H1 (cell line): Measurements from ENCODE around the gene RSKR. TPM values are rescaled to one million over a fixed set of nuclear protein-coding genes. Genes with fewer than 3 reads are reported as not detected.

Source experiments
- CTCF ChIA-PET: fragments of 300-600 bp; sonication (Branson Sonifier 250); formaldehyde crosslinking; loops from one replicate; lab custom pipeline; 2021; ENCODE audit not compliant: partially characterized antibody; lab: Charles Lee
- POLR2A ChIA-PET: fragments of 300-600 bp; sonication (Branson Sonifier 250); formaldehyde crosslinking; loops from one replicate; lab custom pipeline; 2021; ENCODE audit warnings: inconsistent platforms; ENCODE audit not compliant: partially characterized antibody; lab: Charles Lee
- DNase-seq, 2 experiments: peaks; one replicate each; pipeline versions ENCODE4 v3.0.0 to v3.0.0-alpha.2; 2010 to 2022; ENCODE audit warnings: low spot score in 2 of 2, low read depth in 1 of 2, mixed read lengths in 1 of 2
- FAIRE-seq: peaks from 2 replicates; lab custom pipeline; 2011; peaks lifted over from hg19 to GRCh38; lab: Jason Lieb, UNC
- H2AFZ ChIP-seq: 2 replicates; pipeline ENCODE4 v1.8.1; 2012; ENCODE audit warnings: low read length, inconsistent platforms
- H2AK5ac ChIP-seq: 2 replicates; pipeline ENCODE4 v1.6.1; 2013; ENCODE audit warnings: low read depth, low read length
- H2BK120ac ChIP-seq: replicated peaks from 2 replicates; pipeline ENCODE3; 2013; ENCODE audit warnings: low read depth, low read length, inconsistent platforms
- H2BK12ac ChIP-seq: 2 replicates; pipeline ENCODE4 v1.6.1; 2013; ENCODE audit warnings: low read depth, low read length
- H2BK15ac ChIP-seq: 2 replicates; pipeline ENCODE4 v1.6.1; 2013; ENCODE audit warnings: low read length
- H2BK20ac ChIP-seq: 2 replicates; pipeline ENCODE4 v1.6.1; 2013; ENCODE audit warnings: low read length
- H2BK5ac ChIP-seq: 2 replicates; pipeline ENCODE4 v1.6.1; 2013; ENCODE audit warnings: low read depth, low read length
- H3K14ac ChIP-seq: 2 replicates; pipeline ENCODE4 v1.6.1; 2013; ENCODE audit warnings: inconsistent platforms; ENCODE audit not compliant: insufficient read length
- H3K18ac ChIP-seq: 2 replicates; pipeline ENCODE4 v1.6.1; 2013; ENCODE audit warnings: low read length; ENCODE audit errors: extremely low read depth
- H3K23ac ChIP-seq: 2 replicates; pipeline ENCODE4 v1.6.1; 2013; ENCODE audit warnings: inconsistent platforms; ENCODE audit not compliant: insufficient read length
- H3K23me2 ChIP-seq: 2 replicates; pipeline ENCODE4 v1.6.1; 2013; ENCODE audit warnings: low read depth, low read length
- H3K27ac ChIP-seq: 2 replicates; pipeline ENCODE4 v1.6.1; 2011; ENCODE audit warnings: low read depth, low read length, inconsistent platforms
- H3K27me3 ChIP-seq, 4 experiments: replicated peaks in 1 of 4; 1 replicate in 1 of 4; 2 replicates in 3 of 4; pipeline versions ENCODE4 v1.6.1 to v1.8.1; 2011 to 2013; ENCODE audit warnings: low read length in 3 of 4, mild to moderate bottlenecking in 3 of 4, inconsistent platforms in 2 of 4, mixed read lengths in 2 of 4, moderate library complexity in 1 of 4; ENCODE audit not compliant: control insufficient read depth in 3 of 4, insufficient read depth in 3 of 4; ENCODE audit errors: extremely low read depth in 1 of 4
- H3K36me3 ChIP-seq, 4 experiments: 2 replicates each; pipeline versions ENCODE4 v1.6.1 to v1.8.1; 2011 to 2013; ENCODE audit warnings: mild to moderate bottlenecking in 4 of 4, low read length in 3 of 4, moderate library complexity in 2 of 4, control low read depth in 1 of 4, inconsistent platforms in 1 of 4; ENCODE audit not compliant: insufficient read depth in 4 of 4, control insufficient read depth in 2 of 4
- H3K4ac ChIP-seq: replicated peaks from 2 replicates; pipeline ENCODE3; 2013; ENCODE audit warnings: low read length, low read depth, mixed read lengths, inconsistent platforms; ENCODE audit not compliant: insufficient read length
- H3K4me1 ChIP-seq, 4 experiments: replicated peaks in 1 of 4; 1 replicate in 1 of 4; 2 replicates in 3 of 4; pipeline versions ENCODE4 v1.6.1 to v1.8.1; 2011 to 2013; ENCODE audit warnings: low read length in 3 of 4, inconsistent platforms in 2 of 4, mixed read lengths in 1 of 4; ENCODE audit not compliant: insufficient read depth in 4 of 4, control insufficient read depth in 3 of 4
- H3K4me2 ChIP-seq, 2 experiments: 2 replicates each; pipeline versions ENCODE4 v1.6.1 to v1.8.1; 2011 to 2013; ENCODE audit warnings: low read depth in 2 of 2, low read length in 2 of 2, control low read depth in 1 of 2, inconsistent platforms in 1 of 2, mild to moderate bottlenecking in 1 of 2; ENCODE audit not compliant: insufficient read depth in 1 of 2
- H3K4me3 ChIP-seq, 4 experiments: fragments of 200-600, 300-600 bp in 1 of 4; sonication (generic), shearing (Covaris generic), sonication (Bioruptor Twin) in 1 of 4; 2 replicates each; pipeline versions ENCODE4 v1.5.1 to v1.8.1; 2011 to 2016; ENCODE audit warnings: low read length in 4 of 4, low read depth in 3 of 4, control low read depth in 2 of 4, inconsistent platforms in 2 of 4, mild to moderate bottlenecking in 2 of 4, mixed read lengths in 1 of 4, moderate library complexity in 1 of 4; ENCODE audit not compliant: insufficient read depth in 2 of 4; ENCODE audit errors: extremely low read depth in 1 of 4
- H3K56ac ChIP-seq: replicated peaks from 2 replicates; pipeline ENCODE3; 2013; ENCODE audit warnings: low read depth, mild to moderate bottlenecking, mixed read lengths, low read length, inconsistent platforms; ENCODE audit not compliant: insufficient read length
- H3K79me1 ChIP-seq: 2 replicates; pipeline ENCODE4 v1.6.1; 2013; ENCODE audit warnings: low read depth, low read length, control low read depth
- H3K79me2 ChIP-seq, 2 experiments: 2 replicates each; pipeline versions ENCODE4 v1.6.1 to v1.8.1; 2012 to 2013; ENCODE audit warnings: low read length in 2 of 2, mild to moderate bottlenecking in 2 of 2, inconsistent platforms in 1 of 2; ENCODE audit not compliant: insufficient read depth in 2 of 2, control insufficient read depth in 1 of 2
- H3K9ac ChIP-seq, 4 experiments: replicated peaks in 1 of 4; 1 replicate in 1 of 4; 2 replicates in 3 of 4; pipeline versions ENCODE4 v1.6.1 to v1.8.1; 2011 to 2013; ENCODE audit warnings: low read depth in 3 of 4, low read length in 3 of 4, control low read depth in 2 of 4, mild to moderate bottlenecking in 2 of 4, moderate library complexity in 2 of 4, inconsistent platforms in 1 of 4; ENCODE audit errors: extremely low read depth in 1 of 4
- H3K9me3 ChIP-seq, 2 experiments: 2 replicates each; pipeline versions ENCODE4 v1.6.1 to v1.8.1; 2012 to 2013; ENCODE audit warnings: mild to moderate bottlenecking in 2 of 2, moderate library complexity in 2 of 2, control low read depth in 1 of 2, inconsistent platforms in 1 of 2, low read depth in 1 of 2, low read length in 1 of 2, mixed read lengths in 1 of 2; ENCODE audit not compliant: insufficient read depth in 2 of 2
- H4K20me1 ChIP-seq, 2 experiments: replicated peaks in 1 of 2; 2 replicates each; pipeline versions ENCODE3 to v1.8.1; 2011 to 2013; ENCODE audit warnings: inconsistent platforms in 2 of 2, low read length in 2 of 2, mild to moderate bottlenecking in 1 of 2; ENCODE audit not compliant: insufficient read depth in 2 of 2, control insufficient read depth in 1 of 2
- H4K5ac ChIP-seq: 2 replicates; pipeline ENCODE4 v1.6.1; 2013; ENCODE audit warnings: low read length, low read depth, mixed read lengths, inconsistent platforms; ENCODE audit not compliant: insufficient read length
- H4K8ac ChIP-seq: 2 replicates; pipeline ENCODE4 v1.8.0; 2013; ENCODE audit warnings: mild to moderate bottlenecking, moderate library complexity, low read length, inconsistent platforms; ENCODE audit not compliant: insufficient read depth; ENCODE audit errors: extremely low read depth
- H4K91ac ChIP-seq: replicated peaks from 2 replicates; pipeline ENCODE3; 2013; ENCODE audit warnings: low read length, mixed read lengths, inconsistent platforms; ENCODE audit not compliant: insufficient read length
- EGR1 ChIP-seq: IDR thresholded peaks from 2 replicates; pipeline ENCODE4 v1.6.1; 2011; ENCODE audit warnings: low read depth, low read length, borderline replicate concordance
- FOSL1 ChIP-seq: IDR thresholded peaks from 2 replicates; pipeline ENCODE4 v1.6.1; 2011; ENCODE audit warnings: mild to moderate bottlenecking, low read depth, low read length, moderate library complexity; ENCODE audit not compliant: insufficient read depth
- SIX5 ChIP-seq: IDR thresholded peaks from 2 replicates; pipeline ENCODE4 v1.6.1; 2011; ENCODE audit warnings: mild to moderate bottlenecking, low read depth, low read length
- TEAD4 ChIP-seq: IDR thresholded peaks from 2 replicates; pipeline ENCODE4 v1.6.1; 2012; ENCODE audit warnings: low read depth, low read length, inconsistent platforms, mixed read lengths
- WGBS, 2 experiments: shearing (Covaris generic) in 1 of 2; methylation state at CpG; one replicate each; pipeline versions ENCODE4 v1.1.6 to v1.1.7; 2013 to 2015; ENCODE audit warnings: low lambda C conversion rate in 2 of 2, mixed read lengths in 2 of 2, inconsistent platforms in 1 of 2, low coverage in 1 of 2, missing lambda C conversion rate in 1 of 2; ENCODE audit not compliant: insufficient replicate concordance in 2 of 2, insufficient coverage in 1 of 2, insufficient read length in 1 of 2; ENCODE audit errors: extremely low coverage in 1 of 2, missing lambda C conversion rate in 1 of 2; 5-methylcytosine and 5-hydroxymethylcytosine counted together
- polyA plus RNA-seq, 7 experiments: library from polyadenylated mRNA; depleted of rRNA in 3 of 7; stranded (reverse) in 5 of 7; unstranded in 2 of 7; fragments of >200 nt in 5 of 7; fragments of 200-250 nt in 2 of 7; gene quantifications; 1 replicate in 5 of 7; 2 replicates in 1 of 7; 4 replicates in 1 of 7; pipeline versions ENCODE4 v1.2.1 to v1.2.3, GENCODE V29; 2011 to 2013; ENCODE audit warnings: missing spikeins in 2 of 7, mixed read lengths in 2 of 7
- total RNA-seq: library from RNA; stranded (reverse); fragmentation: NEBNext Ultra II Directional; extraction: Animal tissue kit (Norgen Biotek cat#: 25700); gene quantifications from 2 replicates; pipeline ENCODE4 v1.2.1, GENCODE V29; 2021

RSKR gene
- total and polyA plus RNA-seq, 2 of the 8 experiments (the other 6 are each of a cell fraction or from before 2014, with no cell fraction given), result 24.1 to 28.5 TPM

GRCh38 chr17:28626818-28627217, 12.8 kb upstream of the RSKR start:
- no peak for FAIRE-seq
- no peak overlapping the region for H3K27ac ChIP-seq
- no peak for DNase-seq
- no peaks in the 10 kb centered on the region; the same call in 1 of the 2 replicates for H3K79me1 ChIP-seq
- no peak overlapping the region for H3K14ac ChIP-seq
- H3K4ac ChIP-seq, result no peak overlapping the region
- no peak overlapping the region for H3K18ac ChIP-seq
- H2BK120ac ChIP-seq, result no peak overlapping the region
- no peak overlapping the region for H3K4me3 ChIP-seq
- no peak overlapping the region for H3K9ac ChIP-seq
- H4K91ac ChIP-seq, result no peak overlapping the region
- H2AK5ac ChIP-seq, result no peak overlapping the region
- H3K23ac ChIP-seq, result no peak overlapping the region
- no peak overlapping the region for H2BK5ac ChIP-seq
- no peak overlapping the region for H2BK15ac ChIP-seq
- H2AFZ ChIP-seq, result no peak overlapping the region
- 83% methylated on average over 4 of the region's 4 CpGs; no CpG with 5 or more reads in 1 of the 2 experiments for WGBS, 2 experiments
- TF ChIP-seq FOSL1 (no peak), SIX5 (no peak), EGR1 (no peak), TEAD4 (no peak)
- no peak overlapping the region for H2BK12ac ChIP-seq
- no peaks in the 10 kb centered on the region for H3K4me1 ChIP-seq
- peaks cover 2% of the 10 kb centered on the region; the same call in 1 of the 2 replicates for H3K23me2 ChIP-seq
- no peak overlapping the region for H3K4me2 ChIP-seq
- H4K8ac ChIP-seq, result no peak overlapping the region
- ChIA-PET CTCF (interaction anchor here (0.7 to 2.9 kb wide), 4 partner anchors 10 to 95 kb away, joined by 3 to 10 read pairs (median 4); partner anchors contain the start of gene BLTP2), POLR2A (interaction anchor here (1.0 to 14.1 kb wide), 4 partner anchors 10 to 65 kb away, joined by 3 to 163 read pairs (median 4); partner anchors contain the start of gene RSKR)
- H3K27me3 ChIP-seq, result no peaks in the 10 kb centered on the region
- H3K56ac ChIP-seq, result no peak overlapping the region
- H3K36me3 ChIP-seq, result peaks cover 27 to 72% (median 47%) of the 10 kb centered on the region in 4 experiments
- H2BK20ac ChIP-seq, result no peak overlapping the region
- H4K5ac ChIP-seq, result no peak overlapping the region
- H3K79me2 ChIP-seq, result no peaks in the 10 kb centered on the region
- H4K20me1 ChIP-seq, result peaks cover 3 to 4% of the 10 kb centered on the region in 2 experiments
- H3K9me3 ChIP-seq, result no peaks in the 10 kb centered on the region
